ENCODE measurements around the gene TMEM192. TPM values are rescaled to one million over a fixed set of nuclear protein-coding genes. Genes with fewer than 3 reads are reported as not detected.
"Not testable (repeated sequence)": the region's sequence is repeated elsewhere in the genome, so short reads cannot be mapped to it uniquely, and the experiment has no call there.

The TMEM192 gene
- total RNA-seq, 2 experiments from 2014 or later, result 4.6 to 4.7 TPM

DNA sequence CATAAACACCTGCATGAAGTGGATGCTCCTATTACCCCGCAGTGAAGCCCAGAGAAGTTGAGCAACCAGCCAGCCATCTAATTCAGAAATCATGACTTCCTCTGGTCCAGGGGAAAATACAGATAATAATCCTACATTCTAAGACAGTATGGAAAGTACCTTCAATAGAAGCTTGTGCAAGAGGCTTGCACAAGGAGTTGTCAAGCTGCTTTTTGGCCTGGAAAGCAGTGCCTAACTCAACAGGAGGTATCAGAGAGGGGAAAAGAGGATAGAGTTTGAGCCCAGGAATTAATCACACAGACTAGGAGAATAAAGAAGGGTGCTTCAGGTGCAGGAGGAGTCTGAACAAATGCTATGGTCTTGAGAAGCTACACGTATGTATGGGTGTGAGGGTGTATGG is 26.7 kb downstream of the TMEM192 start:
- no peak for ATAC-seq (ENCODE audit: poor library complexity)
- POLR2A ChIA-PET, result no interaction called here
- Histone ChIP-seq H3K4me3 (ENCODE audit: low read length) (no peak overlapping the region), H3K4me1 (ENCODE audit: insufficient read depth, low read length) (no peaks in the 10 kb centered on the region), H3K27ac (ENCODE audit: low read depth in 1 of 2, low read length in 2 of 2) (no peak overlapping the region), H3K36me3 (ENCODE audit: insufficient read depth, low read length) (peaks cover 32% of the 10 kb centered on the region), H3K27me3 (ENCODE audit: control insufficient read depth in 1 of 2, insufficient read depth in 2 of 2, low read length in 2 of 2) (no peaks in the 10 kb centered on the region), H3K9me3 (ENCODE audit: control insufficient read depth in 1 of 2, insufficient read depth in 1 of 2, low read length in 2 of 2) (no peaks in the 10 kb centered on the region)
- TF ChIP-seq, protein P1, sequence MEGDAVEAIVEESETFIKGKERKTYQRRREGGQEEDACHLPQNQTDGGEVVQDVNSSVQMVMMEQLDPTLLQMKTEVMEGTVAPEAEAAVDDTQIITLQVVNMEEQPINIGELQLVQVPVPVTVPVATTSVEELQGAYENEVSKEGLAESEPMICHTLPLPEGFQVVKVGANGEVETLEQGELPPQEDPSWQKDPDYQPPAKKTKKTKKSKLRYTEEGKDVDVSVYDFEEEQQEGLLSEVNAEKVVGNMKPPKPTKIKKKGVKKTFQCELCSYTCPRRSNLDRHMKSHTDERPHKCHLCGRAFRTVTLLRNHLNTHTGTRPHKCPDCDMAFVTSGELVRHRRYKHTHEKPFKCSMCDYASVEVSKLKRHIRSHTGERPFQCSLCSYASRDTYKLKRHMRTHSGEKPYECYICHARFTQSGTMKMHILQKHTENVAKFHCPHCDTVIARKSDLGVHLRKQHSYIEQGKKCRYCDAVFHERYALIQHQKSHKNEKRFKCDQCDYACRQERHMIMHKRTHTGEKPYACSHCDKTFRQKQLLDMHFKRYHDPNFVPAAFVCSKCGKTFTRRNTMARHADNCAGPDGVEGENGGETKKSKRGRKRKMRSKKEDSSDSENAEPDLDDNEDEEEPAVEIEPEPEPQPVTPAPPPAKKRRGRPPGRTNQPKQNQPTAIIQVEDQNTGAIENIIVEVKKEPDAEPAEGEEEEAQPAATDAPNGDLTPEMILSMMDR (IDR thresholded peaks at IDR 0.05), result no peak
- H3K9me3 Mint-ChIP-seq, result no peaks in the 10 kb centered on the region
- H3K4me3 Mint-ChIP-seq, result no peak overlapping the region
- CTCF ChIA-PET, result interaction anchor here (0.8 kb wide), 1 partner anchor 11 kb away, joined by 3 read pairs; no protein-coding TSS in a partner anchor
- intact Hi-C loops (cut with DNase I, micrococcal nuclease), result no loop called here
- no peaks in the 10 kb centered on the region for H3K27me3 Mint-ChIP-seq
- no peaks in the 10 kb centered on the region for H3K4me1 Mint-ChIP-seq (ENCODE audit: low read depth)
- H3K36me3 Mint-ChIP-seq (ENCODE audit: low read depth), result peaks cover 47% of the 10 kb centered on the region
- no peak for DNase-seq
- no peak overlapping the region for H3K27ac Mint-ChIP-seq

DNA sequence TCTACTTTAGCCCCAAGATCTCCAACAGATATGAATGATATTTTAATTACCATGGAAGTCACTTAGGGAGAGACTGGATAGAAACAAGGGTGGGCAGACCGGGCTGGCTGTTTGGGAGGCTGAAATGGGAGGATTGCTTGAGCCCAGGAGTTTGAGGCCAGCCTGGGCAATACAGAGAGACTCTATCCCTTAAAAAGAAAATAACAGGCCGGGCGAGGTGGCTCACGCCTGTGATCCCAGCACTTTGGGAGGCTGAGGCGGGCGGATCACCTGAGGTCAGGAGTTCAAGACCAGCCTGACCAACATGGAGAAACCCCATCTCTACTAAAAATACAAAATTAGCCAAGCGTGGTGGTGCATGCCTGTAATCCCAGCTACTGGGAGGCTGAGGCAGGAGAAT is 27.9 kb downstream of the TMEM192 start:
- H3K9me3 Mint-ChIP-seq; H3K9me3 ChIP-seq (ENCODE audit: control insufficient read depth in 1 of 2, insufficient read depth in 1 of 2, low read length in 2 of 2); DNase-seq; POLR2A ChIA-PET; H3K4me1 Mint-ChIP-seq (ENCODE audit: low read depth); H3K27me3 ChIP-seq (ENCODE audit: control insufficient read depth in 1 of 2, insufficient read depth in 2 of 2, low read length in 2 of 2); H3K4me3 ChIP-seq (ENCODE audit: low read length); H3K27me3 Mint-ChIP-seq; H3K27ac ChIP-seq (ENCODE audit: low read depth in 1 of 2, low read length in 2 of 2); intact Hi-C loops (cut with DNase I, micrococcal nuclease); H3K27ac Mint-ChIP-seq; H3K4me1 ChIP-seq (ENCODE audit: insufficient read depth, low read length); H3K4me3 Mint-ChIP-seq; ATAC-seq (ENCODE audit: poor library complexity): not testable (repeated sequence)
- H3K36me3 ChIP-seq (ENCODE audit: insufficient read depth, low read length), result peaks cover 35% of the 10 kb centered on the region
- CTCF ChIA-PET, result interaction anchor here (0.7 kb wide), 1 partner anchor 153 kb away, joined by 4 read pairs; no protein-coding TSS in a partner anchor
- peaks cover 51% of the 10 kb centered on the region for H3K36me3 Mint-ChIP-seq (ENCODE audit: low read depth)

DNA sequence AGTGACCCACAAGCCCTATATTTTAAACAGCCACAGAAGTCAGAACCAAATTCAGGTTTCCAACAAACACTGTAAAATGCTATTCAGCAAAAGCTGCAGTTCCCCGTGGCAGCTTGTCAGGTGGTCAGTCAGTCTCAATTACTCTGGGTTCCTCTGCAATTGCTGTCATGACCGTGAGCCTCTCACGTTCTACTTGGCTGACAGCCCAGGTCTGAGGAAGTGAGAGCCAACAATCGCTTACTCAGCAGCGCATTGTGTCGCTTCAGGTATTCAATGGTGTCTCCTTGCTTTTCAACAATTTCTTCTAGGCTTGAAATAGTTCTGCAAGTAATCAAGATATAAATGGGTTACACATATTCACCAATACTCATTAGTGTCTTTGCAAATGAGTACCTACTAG is 33.2 kb downstream of the TMEM192 start:
- POLR2A ChIA-PET, result no interaction called here
- peaks cover 13% of the 10 kb centered on the region for H3K36me3 ChIP-seq (ENCODE audit: insufficient read depth, low read length)
- no peak for ATAC-seq (ENCODE audit: poor library complexity)
- TF ChIP-seq, protein P1 (IDR thresholded peaks at IDR 0.05), result no peak
- H3K27me3 Mint-ChIP-seq, result no peaks in the 10 kb centered on the region
- intact Hi-C loops (cut with DNase I, micrococcal nuclease), result no loop called here
- H3K9me3 ChIP-seq (ENCODE audit: control insufficient read depth in 1 of 2, insufficient read depth in 1 of 2, low read length in 2 of 2), result no peaks in the 10 kb centered on the region
- H3K36me3 Mint-ChIP-seq (ENCODE audit: low read depth), result peaks cover 57% of the 10 kb centered on the region
- no peaks in the 10 kb centered on the region for H3K4me1 Mint-ChIP-seq (ENCODE audit: low read depth)
- no peak overlapping the region for H3K4me3 Mint-ChIP-seq
- no peaks in the 10 kb centered on the region for H3K27me3 ChIP-seq (ENCODE audit: control insufficient read depth in 1 of 2, insufficient read depth in 2 of 2, low read length in 2 of 2)
- no peaks in the 10 kb centered on the region for H3K4me1 ChIP-seq (ENCODE audit: insufficient read depth, low read length)
- no peak for DNase-seq
- H3K27ac Mint-ChIP-seq, result no peak overlapping the region
- no peak overlapping the region for H3K27ac ChIP-seq (ENCODE audit: low read depth in 1 of 2, low read length in 2 of 2)
- no peak overlapping the region for H3K4me3 ChIP-seq (ENCODE audit: low read length)
- H3K9me3 Mint-ChIP-seq, result no peaks in the 10 kb centered on the region
- CTCF ChIA-PET, result no interaction called here

DNA sequence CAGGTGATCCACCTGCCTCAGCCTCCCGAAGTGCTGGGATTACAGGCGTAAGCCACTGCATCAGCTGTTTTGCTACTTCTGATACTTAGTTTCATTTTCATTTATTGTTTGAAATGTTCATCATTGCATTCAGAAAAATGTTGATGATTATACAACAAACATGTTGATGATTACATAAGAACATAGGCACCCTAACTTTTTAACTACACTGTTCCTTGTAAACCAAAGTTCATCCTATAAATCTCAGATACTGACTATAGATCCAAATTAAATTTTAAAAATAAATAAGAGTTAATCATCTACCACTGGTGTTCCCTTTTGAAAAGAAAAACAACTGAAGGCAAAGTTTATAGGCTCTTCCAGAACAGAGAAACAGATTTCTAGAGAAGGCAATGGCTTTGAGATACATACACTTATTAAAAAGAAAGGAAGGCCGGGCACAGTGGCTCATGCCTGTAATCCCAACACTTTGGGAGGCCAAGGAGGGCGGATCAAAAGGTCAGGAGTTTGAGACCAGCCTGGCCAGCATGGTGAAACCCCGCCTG is 35.6 kb downstream of the TMEM192 start:
- Mint-ChIP-seq H3K4me1 (ENCODE audit: low read depth) (no peaks in the 10 kb centered on the region), H3K27me3 (no peaks in the 10 kb centered on the region), H3K4me3 (no peak overlapping the region), H3K27ac (no peak overlapping the region), H3K36me3 (ENCODE audit: low read depth) (peaks cover 50% of the 10 kb centered on the region), H3K9me3 (no peaks in the 10 kb centered on the region)
- Histone ChIP-seq H3K4me3 (ENCODE audit: low read length) (no peak overlapping the region), H3K27me3 (ENCODE audit: control insufficient read depth in 1 of 2, insufficient read depth in 2 of 2, low read length in 2 of 2) (no peaks in the 10 kb centered on the region), H3K4me1 (ENCODE audit: insufficient read depth, low read length) (no peaks in the 10 kb centered on the region), H3K36me3 (ENCODE audit: insufficient read depth, low read length) (peaks cover 13% of the 10 kb centered on the region), H3K27ac (ENCODE audit: low read depth in 1 of 2, low read length in 2 of 2) (no peak overlapping the region), H3K9me3 (ENCODE audit: control insufficient read depth in 1 of 2, insufficient read depth in 1 of 2, low read length in 2 of 2) (no peaks in the 10 kb centered on the region)
- TF ChIP-seq, protein P1 (IDR thresholded peaks at IDR 0.05), result no peak
- intact Hi-C loops (cut with DNase I, micrococcal nuclease), result no loop called here
- ATAC-seq (ENCODE audit: poor library complexity) (no peak), DNase-seq (no peak)
- POLR2A ChIA-PET, result no interaction called here
- CTCF ChIA-PET, result no interaction called here

DNA sequence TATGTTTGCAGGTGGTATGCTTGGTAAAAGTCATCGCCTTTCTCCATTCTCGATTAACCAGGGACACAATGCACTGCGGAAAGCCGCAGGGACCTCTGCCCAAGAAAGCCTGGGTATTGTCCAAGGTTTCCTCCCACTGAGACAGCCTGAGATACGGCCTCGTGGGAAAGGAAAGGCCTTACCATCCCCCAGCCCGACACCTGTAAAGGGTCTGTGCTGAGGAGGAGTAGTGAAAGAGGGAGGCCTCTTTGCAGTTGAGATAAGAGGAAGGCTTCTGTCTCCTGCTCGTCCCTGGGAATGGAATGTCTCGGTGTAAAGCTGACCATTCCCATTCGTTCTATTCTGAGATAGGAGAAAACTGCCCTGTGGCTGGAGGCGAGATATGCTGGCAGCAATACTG is 39.3 kb downstream of the TMEM192 start:
- H3K36me3 ChIP-seq (ENCODE audit: insufficient read depth, low read length); H3K4me3 Mint-ChIP-seq; H3K27me3 Mint-ChIP-seq; POLR2A ChIA-PET; intact Hi-C loops (cut with DNase I, micrococcal nuclease); H3K4me3 ChIP-seq (ENCODE audit: low read length); H3K4me1 ChIP-seq (ENCODE audit: insufficient read depth, low read length); H3K4me1 Mint-ChIP-seq (ENCODE audit: low read depth); H3K9me3 ChIP-seq (ENCODE audit: control insufficient read depth in 1 of 2, insufficient read depth in 1 of 2, low read length in 2 of 2); ATAC-seq (ENCODE audit: poor library complexity); DNase-seq; CTCF ChIA-PET; H3K27me3 ChIP-seq (ENCODE audit: control insufficient read depth in 1 of 2, insufficient read depth in 2 of 2, low read length in 2 of 2); H3K27ac Mint-ChIP-seq; H3K27ac ChIP-seq (ENCODE audit: low read depth in 1 of 2, low read length in 2 of 2); H3K9me3 Mint-ChIP-seq: not testable (repeated sequence)
- peaks cover 24% of the 10 kb centered on the region for H3K36me3 Mint-ChIP-seq (ENCODE audit: low read depth)

All from CD4-positive, alpha-beta T cell (primary cell).